AG09309 (cell line): ENCODE results near the gene MTCL1.
"Not testable (repeated sequence)": the region's sequence is repeated elsewhere in the genome, so short reads cannot be mapped to it uniquely, and the experiment has no call there.

Experiments
- DNase-seq: peaks from one replicate; pipeline ENCODE4 v3.0.0-alpha.2; 2010; ENCODE audit warnings: low read depth
- H3K4me3 ChIP-seq: 2 replicates; pipeline ENCODE4 v1.5.1; 2011; ENCODE audit warnings: mild to moderate bottlenecking, low read depth, low read length, moderate library complexity; ENCODE audit not compliant: control insufficient read depth
- CTCF ChIP-seq: IDR thresholded peaks from 2 replicates; pipeline ENCODE4 v1.5.1; 2011; ENCODE audit warnings: mild to moderate bottlenecking, low read depth, low read length, inconsistent platforms; ENCODE audit not compliant: insufficient read depth, control insufficient read depth; ENCODE audit errors: missing control alignments

The MTCL1 gene

GRCh38 chr18:8757396-8757997 lies 52.1 kb downstream of the MTCL1 start:
- H3K4me3 ChIP-seq, result no peak overlapping the region
- TF ChIP-seq CTCF, result no peak
- DNase-seq, result no peak

- no peak for DNase-seq
- H3K4me3 ChIP-seq, result no peak overlapping the region
- TF ChIP-seq CTCF, result no peak
Measured at GRCh38 chr18:8758466-8758865, 53.1 kb downstream of the MTCL1 start.

GRCh38 chr18:8760984-8761383 lies 55.6 kb downstream of the MTCL1 start:
- DNase-seq, result no peak
- no peak overlapping the region for H3K4me3 ChIP-seq
- TF ChIP-seq CTCF, result no peak

- not testable (repeated sequence) for H3K4me3 ChIP-seq, DNase-seq
Measured at GRCh38 chr18:8761535-8761934, 56.2 kb downstream of the MTCL1 start.

GRCh38 chr18:8762968-8763367 lies 57.6 kb downstream of the MTCL1 start:
- no peak for TF ChIP-seq CTCF
- no peak for DNase-seq
- H3K4me3 ChIP-seq, result no peak overlapping the region

GRCh38 chr18:8763611-8764010 lies 58.3 kb downstream of the MTCL1 start:
- TF ChIP-seq CTCF, result no peak
- H3K4me3 ChIP-seq, result no peak overlapping the region
- DNase-seq, result no peak

- no peak overlapping the region for H3K4me3 ChIP-seq
- no peak for DNase-seq
Measured at GRCh38 chr18:8765783-8766463, 60.6 kb downstream of the MTCL1 start.

More at GRCh38 chr18:8765783-8766463, 60.6 kb downstream of the MTCL1 start:
- TF ChIP-seq CTCF, result no peak
